Measurements from ENCODE around the gene TMEM175.
"Not testable (repeated sequence)": the region's sequence is repeated elsewhere in the genome, so short reads cannot be mapped to it uniquely, and the experiment has no call there.

TMEM175 gene

DNA sequence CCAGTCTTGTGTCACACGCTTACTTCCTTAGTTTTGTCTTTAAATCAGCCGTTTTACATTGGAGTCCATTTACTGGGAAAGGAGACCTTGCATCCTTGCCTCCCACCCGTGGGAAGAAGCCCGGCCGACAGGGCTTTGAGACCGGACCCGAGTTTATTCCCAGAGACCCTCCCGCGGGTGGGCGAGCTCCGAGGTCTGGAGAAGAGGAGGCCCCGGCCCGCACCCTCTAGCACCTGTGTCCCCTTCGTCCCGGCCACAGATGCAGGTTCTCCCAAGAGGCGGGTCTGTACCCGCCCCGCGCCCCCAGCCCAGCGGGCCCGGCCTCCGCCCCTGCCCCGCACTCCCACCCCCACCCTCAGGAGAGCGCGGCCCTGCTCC lies 64.7 kb downstream of the TMEM175 start:
- FAIRE-seq (no peak), DNase-seq (ENCODE audit: extremely low spot score, insufficient read length, low read depth) (no peak)

GRCh38 chr4:997375-998071 lies 65.3 kb downstream of the TMEM175 start:
- DNase-seq (ENCODE audit: extremely low spot score, insufficient read length, low read depth) = no peak

DNA sequence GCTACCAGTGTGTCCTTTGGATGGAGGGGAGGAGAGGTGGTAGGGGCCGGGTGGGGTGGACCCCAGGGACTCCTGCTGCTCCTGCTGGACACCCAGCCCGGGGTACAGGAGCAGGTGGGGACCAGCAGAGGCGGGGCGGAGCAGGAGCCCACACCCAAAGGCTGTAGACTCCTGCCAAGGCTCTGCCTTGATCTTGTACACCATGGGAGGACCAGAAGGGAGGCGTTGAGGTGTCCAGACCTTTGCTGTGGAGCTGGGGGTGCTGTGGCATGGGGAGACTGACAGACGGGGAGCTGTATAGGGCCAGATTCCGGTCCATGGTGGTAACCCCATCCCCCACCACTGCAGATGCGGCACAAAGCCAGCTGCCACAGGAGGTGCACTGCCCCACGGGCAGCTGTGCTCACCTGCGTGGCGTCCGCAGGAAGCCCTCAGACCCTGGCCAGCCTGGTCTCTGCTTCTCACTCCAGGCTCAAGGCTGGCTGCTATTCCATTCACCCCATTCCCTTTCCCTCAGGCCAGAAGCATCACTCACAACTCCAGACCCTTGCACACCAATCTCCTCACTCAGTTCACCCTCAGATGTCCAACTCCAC lies 65.9 kb downstream of the TMEM175 start:
- FAIRE-seq (no peak), DNase-seq (ENCODE audit: extremely low spot score, insufficient read length, low read depth) (no peak)

More at GRCh38 chr4:997375-998071, 65.3 kb downstream of the TMEM175 start:
- FAIRE-seq = no peak

DNA sequence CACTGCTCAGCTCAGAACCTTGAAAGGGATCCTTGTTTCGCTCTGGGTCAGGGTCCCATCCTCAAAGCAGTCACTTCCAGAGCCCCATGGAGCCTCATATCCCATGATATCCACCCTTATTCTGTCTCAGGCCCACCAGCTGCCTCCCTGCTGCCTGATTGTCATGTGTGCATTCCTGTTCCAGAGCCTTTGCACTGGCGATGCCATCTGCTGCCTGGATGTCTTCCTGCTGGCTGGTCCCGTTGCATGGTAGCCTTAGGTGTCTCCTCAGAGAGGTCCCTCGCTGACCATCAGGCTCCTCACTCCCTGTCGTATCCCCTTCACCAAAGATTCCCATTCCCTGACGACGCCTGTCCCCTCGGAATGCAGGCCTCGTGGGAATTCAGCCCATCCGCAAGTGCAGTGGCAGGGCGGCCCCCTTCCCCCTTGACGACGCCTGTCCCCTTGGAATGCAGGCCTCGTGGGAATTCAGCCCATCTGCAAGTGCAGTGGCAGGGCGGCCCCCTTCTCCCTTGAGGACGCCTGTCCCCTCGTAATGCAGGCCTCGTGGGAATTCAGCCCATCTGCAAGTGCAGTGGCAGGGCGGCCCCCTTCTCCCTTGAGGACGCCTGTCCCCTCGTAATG lies 67.1 kb downstream of the TMEM175 start:
- not testable (repeated sequence) for DNase-seq (ENCODE audit: extremely low spot score, insufficient read length, low read depth); FAIRE-seq

DNA sequence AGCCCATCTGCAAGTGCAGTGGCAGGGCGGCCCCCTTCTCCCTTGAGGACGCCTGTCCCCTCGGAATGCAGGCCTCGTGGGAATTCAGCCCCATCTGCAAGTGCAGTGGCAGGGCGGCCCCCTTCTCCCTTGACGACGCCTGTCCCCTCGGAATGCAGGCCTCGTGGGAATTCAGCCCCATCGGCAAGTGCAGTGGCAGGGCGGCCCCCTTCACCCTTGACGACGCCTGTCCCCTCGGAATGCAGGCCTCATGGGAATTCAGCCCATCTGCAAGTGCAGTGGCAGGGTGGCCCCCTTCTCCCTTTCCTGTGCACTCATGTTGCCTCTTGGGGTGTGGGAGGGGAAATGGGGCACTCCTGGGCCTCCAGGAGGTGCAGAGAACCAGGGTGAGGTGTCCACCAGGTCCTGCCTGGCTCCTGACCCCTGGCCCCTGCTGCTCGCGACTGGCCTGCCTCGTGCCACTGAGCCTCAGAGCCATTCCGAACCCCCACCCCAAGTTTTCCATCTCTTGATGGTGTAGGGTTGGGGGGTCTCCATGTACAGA lies 67.7 kb downstream of the TMEM175 start:
- FAIRE-seq = no peak
- no peak for DNase-seq (ENCODE audit: extremely low spot score, insufficient read length, low read depth)

- FAIRE-seq = no peak
- no peak for DNase-seq (ENCODE audit: extremely low spot score, insufficient read length, low read depth)
These were observed 68.5 kb downstream of the TMEM175 start for GRCh38 chr4:1000686-1001260.

- no peak for FAIRE-seq
- no peak for DNase-seq (ENCODE audit: extremely low spot score, insufficient read length, low read depth)
These were observed 69.4 kb downstream of the TMEM175 start for GRCh38 chr4:1001561-1002130.

DNA sequence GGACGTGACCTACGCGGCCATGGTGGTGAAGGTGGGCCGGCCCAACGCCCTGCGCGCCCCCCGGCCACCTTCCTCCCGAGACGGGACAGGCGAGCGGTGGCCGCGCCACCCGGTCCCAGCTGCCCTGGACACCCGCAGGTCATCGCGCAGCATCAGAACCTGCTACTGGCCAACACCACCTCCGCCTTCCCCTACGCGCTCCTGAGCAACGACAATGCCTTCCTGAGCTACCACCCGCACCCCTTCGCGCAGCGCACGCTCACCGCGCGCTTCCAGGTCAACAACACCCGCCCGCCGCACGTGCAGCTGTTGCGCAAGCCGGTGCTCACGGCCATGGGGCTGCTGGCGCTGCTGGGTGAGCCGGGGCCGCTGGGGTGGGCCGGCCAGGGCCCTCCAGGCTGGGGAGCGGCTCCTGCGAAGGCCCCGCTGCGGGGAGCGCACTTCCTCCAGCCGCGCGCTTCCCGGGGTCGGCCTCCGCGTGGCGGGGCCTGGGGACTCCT lies 69.9 kb downstream of the TMEM175 start:
- DNase-seq (ENCODE audit: extremely low spot score, insufficient read length, low read depth) (no peak), FAIRE-seq (no peak)

DNA sequence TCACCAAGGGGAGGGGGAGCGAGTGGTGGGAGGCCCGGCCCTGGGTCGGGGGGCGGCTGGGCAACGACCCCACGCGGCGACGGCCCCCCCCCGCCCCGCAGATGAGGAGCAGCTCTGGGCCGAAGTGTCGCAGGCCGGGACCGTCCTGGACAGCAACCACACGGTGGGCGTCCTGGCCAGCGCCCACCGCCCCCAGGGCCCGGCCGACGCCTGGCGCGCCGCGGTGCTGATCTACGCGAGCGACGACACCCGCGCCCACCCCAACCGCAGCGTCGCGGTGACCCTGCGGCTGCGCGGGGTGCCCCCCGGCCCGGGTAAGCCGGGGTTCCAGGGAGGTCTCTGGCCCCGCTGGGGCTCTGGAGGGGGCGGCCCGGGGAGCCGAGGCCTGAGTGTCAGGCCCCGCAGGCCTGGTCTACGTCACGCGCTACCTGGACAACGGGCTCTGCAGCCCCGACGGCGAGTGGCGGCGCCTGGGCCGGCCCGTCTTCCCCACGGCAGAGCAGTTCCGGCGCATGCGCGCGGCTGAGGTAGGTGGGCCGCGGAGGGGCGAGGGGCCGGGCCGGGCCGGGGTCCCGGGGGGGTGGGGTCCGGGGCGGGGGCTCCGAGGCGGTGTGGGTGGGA lies 70.5 kb downstream of the TMEM175 start:
- FAIRE-seq = no peak

DNA sequence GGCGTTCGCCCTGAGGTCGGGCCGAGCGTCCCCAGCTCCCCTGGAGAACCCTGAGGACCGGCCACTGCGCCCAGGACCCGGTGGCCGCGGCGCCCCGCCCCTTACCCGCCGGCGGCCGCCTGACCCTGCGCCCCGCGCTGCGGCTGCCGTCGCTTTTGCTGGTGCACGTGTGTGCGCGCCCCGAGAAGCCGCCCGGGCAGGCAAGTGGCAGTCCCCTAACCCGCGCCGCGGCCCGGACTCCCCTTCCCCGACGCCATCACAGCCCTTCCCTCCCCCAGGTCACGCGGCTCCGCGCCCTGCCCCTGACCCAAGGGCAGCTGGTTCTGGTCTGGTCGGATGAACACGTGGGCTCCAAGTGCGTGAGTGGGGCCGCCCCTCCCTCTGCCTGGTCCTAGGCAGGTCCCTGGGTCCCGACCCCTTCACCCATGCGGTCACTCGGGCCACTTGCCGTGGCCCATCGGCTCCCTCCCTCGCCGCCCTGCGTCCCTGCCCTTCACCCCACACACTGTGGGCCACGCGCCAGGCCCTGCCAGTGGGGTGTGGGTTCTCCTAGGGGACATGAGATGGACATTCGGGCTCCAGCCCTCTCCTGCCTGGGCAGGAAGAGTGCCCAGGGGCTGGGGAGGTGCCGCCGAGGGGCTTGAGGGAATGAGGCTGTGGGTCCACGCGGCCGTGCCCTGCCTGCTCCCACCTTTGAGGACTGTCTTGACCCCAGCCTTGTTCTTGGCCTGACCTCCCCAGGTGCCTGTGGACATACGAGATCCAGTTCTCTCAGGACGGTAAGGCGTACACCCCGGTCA lies 71.2 kb downstream of the TMEM175 start:
- FAIRE-seq (no peak), DNase-seq (ENCODE audit: extremely low spot score, insufficient read length, low read depth) (no peak)

More for the DNA sequence above, 70.5 kb downstream of the TMEM175 start:
- DNase-seq (ENCODE audit: extremely low spot score, insufficient read length, low read depth) = no peak

DNA sequence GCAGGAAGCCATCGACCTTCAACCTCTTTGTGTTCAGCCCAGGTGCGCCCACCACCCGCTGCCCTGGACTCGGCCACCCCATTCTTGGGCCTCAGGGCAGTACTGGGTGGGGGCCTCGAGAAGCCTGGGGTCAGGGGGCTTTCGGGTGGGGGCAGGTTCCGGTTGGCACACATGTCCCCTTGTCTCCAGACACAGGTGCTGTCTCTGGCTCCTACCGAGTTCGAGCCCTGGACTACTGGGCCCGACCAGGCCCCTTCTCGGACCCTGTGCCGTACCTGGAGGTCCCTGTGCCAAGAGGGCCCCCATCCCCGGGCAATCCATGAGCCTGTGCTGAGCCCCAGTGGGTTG lies 71.8 kb downstream of the TMEM175 start:
- FAIRE-seq (no peak), DNase-seq (ENCODE audit: extremely low spot score, insufficient read length, low read depth) (no peak)

DNA sequence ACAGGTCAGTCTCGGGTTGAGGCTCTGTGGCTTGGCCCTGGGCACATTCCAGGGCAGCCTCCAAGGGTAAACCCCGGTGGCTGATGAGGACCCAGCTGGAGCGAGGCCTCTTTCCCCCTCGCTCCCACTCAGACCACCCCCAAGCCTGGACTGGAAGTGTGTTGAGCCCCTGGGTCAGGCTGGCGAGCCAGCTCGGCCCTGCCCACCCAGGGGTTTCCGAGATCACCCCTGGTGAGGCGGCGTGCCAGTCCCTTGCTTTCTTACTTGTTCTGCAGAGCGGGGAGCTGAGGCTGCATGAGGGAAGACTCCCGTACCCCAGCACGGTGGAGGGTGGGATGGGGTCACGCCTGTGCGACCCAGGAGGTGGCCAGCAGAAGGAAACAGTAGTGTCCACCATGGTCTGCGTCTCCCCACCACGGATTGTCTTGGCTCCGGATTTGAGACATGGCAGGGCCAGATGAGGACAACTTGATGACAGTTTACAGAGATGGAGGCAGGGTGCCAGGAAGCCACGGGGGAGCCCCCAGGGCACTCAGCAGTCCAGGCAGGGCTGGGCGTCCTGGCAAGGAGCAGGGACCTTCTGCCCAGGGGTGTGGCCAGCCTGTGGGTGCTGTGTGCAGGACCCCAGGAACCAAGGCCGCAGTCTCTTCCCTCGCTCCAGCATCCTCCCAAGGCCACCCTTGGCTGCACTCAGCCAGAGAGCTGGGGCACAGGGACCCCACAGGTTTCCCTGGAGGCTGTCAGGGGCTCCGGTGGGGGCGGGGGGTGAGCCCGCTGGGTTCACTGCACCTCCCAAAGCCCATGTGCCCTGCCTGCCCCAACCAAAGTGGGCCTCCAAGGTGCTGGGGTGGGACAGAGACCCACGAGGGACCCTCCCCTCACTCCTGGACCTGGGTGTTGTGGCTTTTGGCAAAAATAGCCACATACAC lies 72.6 kb downstream of the TMEM175 start:
- DNase-seq (ENCODE audit: extremely low spot score, insufficient read length, low read depth) (no peak), FAIRE-seq (no peak)

GRCh38 chr4:1006856-1007255 lies 74.6 kb downstream of the TMEM175 start:
- no peak for FAIRE-seq
- DNase-seq (ENCODE audit: extremely low spot score, insufficient read length, low read depth) = no peak

Data from GM18507 (cell line).